Gastroesophageal sphincter (tissue), 4 donors: Measurements from ENCODE around the gene CD38. TPM values are rescaled to one million over a fixed set of nuclear protein-coding genes. Genes with fewer than 3 reads are reported as not detected.

Experiments used
- ATAC-seq: fragments of 150-250 bp; one replicate; pipeline ENCODE4 v1.9.1; 2016; ENCODE audit warnings: mild to moderate bottlenecking, moderate library complexity
- H3K27ac ChIP-seq, 4 donors: fragments of 200-600 bp; sonication (generic) in 3 of 4; 1 replicate in 3 of 4; 2 replicates in 1 of 4; pipeline ENCODE4 v1.5.1; 2016 to 2019
- H3K27me3 ChIP-seq: fragments of 200-600 bp; sonication (generic); one replicate; pipeline ENCODE4 v1.5.1; 2019
- H3K36me3 ChIP-seq, 2 donors: fragments of 200-600 bp; sonication (generic); one replicate each; pipeline ENCODE4 v1.5.1; 2019; ENCODE audit warnings: control low read depth in 1 of 2
- H3K4me1 ChIP-seq, 3 donors: fragments of 200-600 bp; sonication (generic); 1 replicate in 2 of 3; 2 replicates in 1 of 3; pipeline ENCODE4 v1.5.1; 2016 to 2019; ENCODE audit warnings: control low read depth in 2 of 3
- H3K4me3 ChIP-seq, 2 donors: fragments of 200-600 bp; sonication (generic); one replicate each; pipeline ENCODE4 v1.5.1; 2019; ENCODE audit warnings: mild to moderate bottlenecking in 1 of 2, moderate library complexity in 1 of 2
- H3K9me3 ChIP-seq, 3 donors: fragments of 200-600 bp; sonication (generic); one replicate each; pipeline ENCODE4 v1.5.1; 2017 to 2019; ENCODE audit warnings: control low read depth in 2 of 3
- CTCF ChIP-seq, 4 experiments: fragments of 200-600 bp in 2 of 4; fragments of 450-650 bp in 2 of 4; sonication (generic) in 1 of 4; IDR thresholded peaks; one replicate each; pipeline ENCODE4 v1.5.1; 2017 to 2019; ENCODE audit warnings: antibody characterized with exemption in 4 of 4, mild to moderate bottlenecking in 2 of 4, moderate library complexity in 2 of 4
- EP300 ChIP-seq: sonication (generic); formaldehyde crosslinking; IDR thresholded peaks from one replicate; pipeline ENCODE4 v1.6.1; 2017; ENCODE audit warnings: antibody characterized with exemption, mild to moderate bottlenecking
- POLR2A ChIP-seq, 2 donors: fragments of 450-650 bp; IDR thresholded peaks; one replicate each; pipeline ENCODE4 v1.6.1; 2017; ENCODE audit warnings: antibody characterized with exemption in 2 of 2, mild to moderate bottlenecking in 2 of 2, moderate library complexity in 1 of 2
- POLR2AphosphoS5 ChIP-seq: sonication (generic); formaldehyde crosslinking; IDR thresholded peaks from one replicate; pipeline ENCODE4 v1.6.1; 2017; ENCODE audit warnings: antibody characterized with exemption
- WGBS, 2 donors: methylation state at CpG; one replicate each; pipeline ENCODE4 v1.1.5; 2018; ENCODE audit warnings: low coverage in 1 of 2; 5-methylcytosine and 5-hydroxymethylcytosine counted together
- total RNA-seq, 4 donors: library from RNA; depleted of rRNA; stranded (reverse); fragments of >200 nt; gene quantifications; one replicate each; pipeline ENCODE4 v1.1.0, GENCODE V29; 2016

Gene CD38
- total RNA-seq, 4 donors from 2014 or later = 1.0 to 5.8 (median 2.4) TPM

- Histone ChIP-seq H3K4me3 (no peak overlapping the region), H3K4me1 (peaks cover 0 to 12% (median 4%) of the 10 kb centered on the region in 3 donors), H3K27ac (no peak overlapping the region), H3K27me3 (no peaks in the 10 kb centered on the region), H3K36me3 (no peaks in the 10 kb centered on the region), H3K9me3 (no peaks in the 10 kb centered on the region)
- no peak for TF ChIP-seq POLR2A (IDR thresholded peaks at IDR 0.05)
- WGBS, 2 donors = 72 to 74% methylated on average over 3 to 5 of the region's 5 CpGs
- no peak for ATAC-seq
Observed at GRCh38 chr4:15809058-15809457, 30.9 kb downstream of the CD38 start.

- H3K27me3 ChIP-seq = no peaks in the 10 kb centered on the region
- H3K4me1 ChIP-seq = peaks cover 0 to 12% (median 4%) of the 10 kb centered on the region in 3 donors
- ATAC-seq = no peak
- H3K9me3 ChIP-seq = no peaks in the 10 kb centered on the region
- no peak for TF ChIP-seq EP300
- no peak for TF ChIP-seq POLR2AphosphoS5
- no peak for TF ChIP-seq CTCF (IDR thresholded peaks at IDR 0.05)
- no peak for TF ChIP-seq POLR2A (IDR thresholded peaks at IDR 0.05)
- H3K4me3 ChIP-seq = no peak overlapping the region
- 63 to 80% methylated on average over 1 to 4 of the region's 5 CpGs for WGBS, 2 donors
- no peaks in the 10 kb centered on the region for H3K36me3 ChIP-seq
- H3K27ac ChIP-seq = no peak overlapping the region
Observed at GRCh38 chr4:15809466-15809865, 31.3 kb downstream of the CD38 start.

- H3K27ac ChIP-seq = no peak overlapping the region
- WGBS, 2 donors = 75 to 100% methylated on average over 1 to 2 of the region's 2 CpGs
- ATAC-seq = no peak
- no peaks in the 10 kb centered on the region for H3K36me3 ChIP-seq
- H3K4me3 ChIP-seq = no peak overlapping the region
- no peaks in the 10 kb centered on the region for H3K27me3 ChIP-seq
- no peaks in the 10 kb centered on the region for H3K4me1 ChIP-seq
- TF ChIP-seq CTCF (IDR thresholded peaks at IDR 0.05) = no peak
- no peak for TF ChIP-seq POLR2A (IDR thresholded peaks at IDR 0.05)
- no peak for TF ChIP-seq EP300
- TF ChIP-seq POLR2AphosphoS5 = no peak
- H3K9me3 ChIP-seq = no peaks in the 10 kb centered on the region
Observed at GRCh38 chr4:15811703-15812337, 33.7 kb downstream of the CD38 start.

- Histone ChIP-seq H3K4me3 (no peak overlapping the region), H3K4me1 (no peaks in the 10 kb centered on the region), H3K27ac (no peak overlapping the region), H3K9me3 (no peaks in the 10 kb centered on the region), H3K36me3 (no peaks in the 10 kb centered on the region), H3K27me3 (no peaks in the 10 kb centered on the region)
- no peak for ATAC-seq
- 84 to 95% methylated on average over 2 of the region's 3 CpGs for WGBS, 2 donors
- TF ChIP-seq POLR2A (IDR thresholded peaks at IDR 0.05) (no peak), EP300 (no peak), CTCF (IDR thresholded peaks at IDR 0.05) (no peak), POLR2AphosphoS5 (no peak)
Observed at GRCh38 chr4:15832523-15833451, 54.7 kb downstream of the CD38 start.

GRCh38 chr4:15833801-15834200, 55.7 kb downstream of the CD38 start:
- H3K27ac ChIP-seq = no peak overlapping the region
- H3K9me3 ChIP-seq = no peaks in the 10 kb centered on the region
- H3K36me3 ChIP-seq = no peaks in the 10 kb centered on the region
- ATAC-seq = peak; percentile 58
- H3K27me3 ChIP-seq = no peaks in the 10 kb centered on the region
- TF ChIP-seq EP300 (no peak), POLR2AphosphoS5 (peak; percentile 22), CTCF (IDR thresholded peaks at IDR 0.05) (no peak), POLR2A (IDR thresholded peaks at IDR 0.05) (no peak)
- H3K4me3 ChIP-seq = no peak overlapping the region
- 40 to 86% methylated on average over 1 of the region's 1 CpG for WGBS, 2 donors
- H3K4me1 ChIP-seq = no peaks in the 10 kb centered on the region
